ENCODE results near the gene P2RY10. TPM values are rescaled to one million over a fixed set of nuclear protein-coding genes. Genes with fewer than 3 reads are reported as not detected.

Gene P2RY10
- total RNA-seq, 1 experiment from 2014 or later: not detected

- no peak for TF ChIP-seq CTCF (IDR thresholded peaks at IDR 0.05; ENCODE audit: insufficient read depth in 1 of 2, low read depth in 1 of 2, low read length in 1 of 2, severe bottlenecking in 1 of 2, unreplicated experiment in 1 of 2)
- Histone ChIP-seq H3K4me3 (ENCODE audit: low read depth, low read length) (no peak overlapping the region), H3K36me3 (ENCODE audit: control insufficient read depth, insufficient read depth, low read length) (no peaks in the 10 kb centered on the region), H3K4me1 (no peaks in the 10 kb centered on the region), H3K9me3 (no peaks in the 10 kb centered on the region), H3K27me3 (replicated peaks; ENCODE audit: control insufficient read depth, insufficient read depth, low read length) (no peaks in the 10 kb centered on the region)
- Mint-ChIP-seq H3K4me1 (ENCODE audit: low read depth, unreplicated experiment) (no peaks in the 10 kb centered on the region), H3K27me3 (ENCODE audit: insufficient read depth, unreplicated experiment) (no peaks in the 10 kb centered on the region), H3K36me3 (ENCODE audit: insufficient read depth, unreplicated experiment) (no peaks in the 10 kb centered on the region), H3K4me3 (ENCODE audit: unreplicated experiment) (no peak overlapping the region), H3K9me3 (ENCODE audit: unreplicated experiment) (no peaks in the 10 kb centered on the region), H3K27ac (ENCODE audit: unreplicated experiment) (no peak overlapping the region)
- intact Hi-C loops (cut with micrococcal nuclease; ENCODE audit: unreplicated experiment): no loop called here
- ChIA-PET POLR2A (no interaction called here), CTCF (no interaction called here)
- BruUV-seq (replicated peaks): no TSS peak
- DNase-seq: no peak
These were observed 12.6 kb downstream of the P2RY10 start for GRCh38 chrX:78957768-78958130.

- H3K4me3 ChIP-seq (ENCODE audit: low read depth, low read length): no peak overlapping the region
- H3K9me3 ChIP-seq: no peaks in the 10 kb centered on the region
- H3K4me1 ChIP-seq: no peaks in the 10 kb centered on the region
- no peaks in the 10 kb centered on the region for H3K27me3 ChIP-seq (replicated peaks; ENCODE audit: control insufficient read depth, insufficient read depth, low read length)
- Mint-ChIP-seq H3K4me1 (ENCODE audit: low read depth, unreplicated experiment) (no peaks in the 10 kb centered on the region), H3K27me3 (ENCODE audit: insufficient read depth, unreplicated experiment) (no peaks in the 10 kb centered on the region), H3K4me3 (ENCODE audit: unreplicated experiment) (no peak overlapping the region), H3K36me3 (ENCODE audit: insufficient read depth, unreplicated experiment) (no peaks in the 10 kb centered on the region), H3K9me3 (ENCODE audit: unreplicated experiment) (no peaks in the 10 kb centered on the region), H3K27ac (ENCODE audit: unreplicated experiment) (no peak overlapping the region)
- intact Hi-C loops (cut with micrococcal nuclease; ENCODE audit: unreplicated experiment): no loop called here
- no peak for DNase-seq
- ChIA-PET POLR2A (no interaction called here), CTCF (no interaction called here)
- BruUV-seq (replicated peaks): no TSS peak
- H3K36me3 ChIP-seq (ENCODE audit: control insufficient read depth, insufficient read depth, low read length): no peaks in the 10 kb centered on the region
- TF ChIP-seq CTCF (IDR thresholded peaks at IDR 0.05; ENCODE audit: insufficient read depth in 1 of 2, low read depth in 1 of 2, low read length in 1 of 2, severe bottlenecking in 1 of 2, unreplicated experiment in 1 of 2): no peak
These were observed 13.4 kb downstream of the P2RY10 start for GRCh38 chrX:78958419-78959116.

- Mint-ChIP-seq H3K4me1 (ENCODE audit: low read depth, unreplicated experiment) (no peaks in the 10 kb centered on the region), H3K36me3 (ENCODE audit: insufficient read depth, unreplicated experiment) (no peaks in the 10 kb centered on the region), H3K4me3 (ENCODE audit: unreplicated experiment) (no peak overlapping the region), H3K27me3 (ENCODE audit: insufficient read depth, unreplicated experiment) (no peaks in the 10 kb centered on the region), H3K9me3 (ENCODE audit: unreplicated experiment) (peaks cover 9% of the 10 kb centered on the region), H3K27ac (ENCODE audit: unreplicated experiment) (no peak overlapping the region)
- Histone ChIP-seq H3K36me3 (ENCODE audit: control insufficient read depth, insufficient read depth, low read length) (no peaks in the 10 kb centered on the region), H3K27me3 (replicated peaks; ENCODE audit: control insufficient read depth, insufficient read depth, low read length) (no peaks in the 10 kb centered on the region), H3K4me1 (no peaks in the 10 kb centered on the region), H3K9me3 (no peaks in the 10 kb centered on the region), H3K4me3 (ENCODE audit: low read depth, low read length) (no peak overlapping the region)
- BruUV-seq (replicated peaks): no TSS peak
- POLR2A ChIA-PET: no interaction called here
- no peak for DNase-seq
- TF ChIP-seq CTCF (IDR thresholded peaks at IDR 0.05; ENCODE audit: insufficient read depth in 1 of 2, low read depth in 1 of 2, low read length in 1 of 2, severe bottlenecking in 1 of 2, unreplicated experiment in 1 of 2): no peak
- CTCF ChIA-PET: no interaction called here
- intact Hi-C loops (cut with micrococcal nuclease; ENCODE audit: unreplicated experiment): no loop called here
These were observed 15.7 kb downstream of the P2RY10 start for GRCh38 chrX:78960888-78961287.
